Fibroblast of peridontal ligament (primary cell): ENCODE measurements around the gene RABL6.
A peak's percentile ranks its signal among the peaks of the same experiment; 100 is the strongest.
"Not testable (repeated sequence)": the region's sequence is repeated elsewhere in the genome, so short reads cannot be mapped to it uniquely, and the experiment has no call there.

Source experiments
- DNase-seq: peaks from one replicate; pipeline ENCODE4 v3.0.0-alpha.2; 2010; ENCODE audit errors: extremely low read depth

The RABL6 gene

GRCh38 chr9:136882109-136882946, 74.6 kb downstream of the RABL6 start:
- DNase-seq: peak; percentile 59

- not testable (repeated sequence) for DNase-seq
Observed at GRCh38 chr9:136882947-136883283, 75.2 kb downstream of the RABL6 start.

DNA sequence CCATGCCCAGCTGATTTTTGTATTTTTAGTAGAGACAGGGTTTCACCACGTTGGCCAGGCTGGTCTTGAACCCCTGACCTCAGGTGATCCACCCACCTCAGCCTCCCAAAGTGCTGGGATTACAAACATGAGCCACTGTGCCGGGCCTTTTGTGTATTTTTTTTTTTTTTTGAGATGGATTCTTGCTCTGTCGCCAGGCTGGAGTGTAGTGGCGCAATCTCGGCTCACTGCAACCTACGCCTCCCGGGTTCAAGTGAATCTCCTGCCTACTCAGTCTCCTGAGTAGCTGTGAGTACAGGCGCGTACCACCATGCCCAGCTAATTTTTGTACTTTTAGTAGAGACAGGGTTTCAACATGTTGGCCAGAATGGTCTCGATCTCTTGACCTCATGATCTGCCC, 75.9 kb downstream of the RABL6 start:
- DNase-seq: not testable (repeated sequence)

GRCh38 chr9:136885950-136886578, 78.3 kb downstream of the RABL6 start, which contains the start of gene TRAF2:
Gene TRAF2 (plus strand): TSS chr9:136886516. CDS start chr9:136898741, 12,225 bp downstream.
- DNase-seq: peak; percentile 98

- no peak for DNase-seq
Observed at GRCh38 chr9:136886610-136887597, 79.2 kb downstream of the RABL6 start.

- DNase-seq: no peak
Observed at GRCh38 chr9:136888454-136888853, 80.7 kb downstream of the RABL6 start.

DNA sequence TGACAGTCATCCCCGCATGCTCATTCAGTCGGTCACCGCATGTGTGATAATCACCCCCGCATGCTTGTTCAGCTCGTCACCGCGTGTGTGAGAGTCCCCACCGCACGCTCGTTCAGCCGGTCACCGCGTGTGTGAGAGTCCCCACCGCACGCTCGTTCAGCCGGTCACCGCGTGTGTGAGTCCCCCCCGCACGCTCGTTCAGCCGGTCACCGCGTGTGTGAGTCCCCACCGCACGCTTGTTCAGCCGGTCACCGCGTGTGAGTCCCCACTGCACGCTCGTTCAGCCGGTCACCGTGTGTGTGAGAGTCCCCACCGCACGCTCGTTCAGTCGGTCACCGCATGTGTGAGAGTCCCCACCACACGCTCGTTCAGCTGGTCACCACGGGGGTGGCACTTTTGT, 82.1 kb downstream of the RABL6 start:
- no peak for DNase-seq

DNA sequence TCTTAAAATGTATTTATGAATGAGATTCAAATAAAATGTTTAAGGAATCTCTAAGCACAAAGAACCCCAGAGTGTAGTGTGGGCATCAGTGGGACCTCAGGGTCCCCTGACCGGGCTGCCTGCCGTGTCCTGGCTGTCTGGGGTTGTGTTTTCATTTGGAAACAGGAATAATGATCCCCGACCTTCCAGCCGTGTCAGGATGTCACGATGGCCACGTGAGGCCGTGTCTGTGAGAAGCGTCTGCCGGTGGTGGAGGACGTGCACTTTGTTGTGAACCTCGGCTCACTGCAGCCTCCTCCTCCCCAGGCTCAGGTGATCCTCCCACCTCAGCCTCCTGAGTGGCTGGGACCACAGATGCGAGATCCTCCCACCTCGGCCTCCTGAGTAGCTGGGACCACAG, 82.9 kb downstream of the RABL6 start:
- DNase-seq: no peak
